ENCODE data around the gene CYP4B1. TPM values are rescaled to one million over a fixed set of nuclear protein-coding genes. Genes with fewer than 3 reads are reported as not detected.

CYP4B1 gene
- total and polyA plus RNA-seq, 3 experiments from 2014 or later: not detected

GRCh38 chr1:46760558-46761166 lies 38.2 kb upstream of the CYP4B1 start:
- CTCF ChIA-PET: no interaction called here
- H3K4me3 ChIP-seq (ENCODE audit: low read length): no peak overlapping the region
- peaks cover 0 to 2% (median 0%) of the 10 kb centered on the region in 5 donors for H3K9me3 Mint-ChIP-seq
- H3K36me3 Mint-ChIP-seq: no peaks in the 10 kb centered on the region
- no peak overlapping the region for H3K27ac Mint-ChIP-seq
- no peak overlapping the region for H3K4me3 Mint-ChIP-seq
- H3K27ac ChIP-seq (ENCODE audit: low read depth, low read length): no peak overlapping the region
- no peaks in the 10 kb centered on the region for H3K4me1 Mint-ChIP-seq
- H3K4me1 ChIP-seq (ENCODE audit: insufficient read depth, low read length): no peaks in the 10 kb centered on the region
- H3K36me3 ChIP-seq (ENCODE audit: insufficient read depth, low read length): no peaks in the 10 kb centered on the region
- H3K9me3 ChIP-seq (ENCODE audit: low read length): no peaks in the 10 kb centered on the region
- peaks cover 27 to 61% of the 10 kb centered on the region in 2 donors for H3K27me3 Mint-ChIP-seq
- peaks cover 3% of the 10 kb centered on the region for H3K27me3 ChIP-seq (ENCODE audit: insufficient read depth, low read length, poor library complexity, severe bottlenecking)
- POLR2A ChIA-PET: no interaction called here
- no peak for DNase-seq

DNA sequence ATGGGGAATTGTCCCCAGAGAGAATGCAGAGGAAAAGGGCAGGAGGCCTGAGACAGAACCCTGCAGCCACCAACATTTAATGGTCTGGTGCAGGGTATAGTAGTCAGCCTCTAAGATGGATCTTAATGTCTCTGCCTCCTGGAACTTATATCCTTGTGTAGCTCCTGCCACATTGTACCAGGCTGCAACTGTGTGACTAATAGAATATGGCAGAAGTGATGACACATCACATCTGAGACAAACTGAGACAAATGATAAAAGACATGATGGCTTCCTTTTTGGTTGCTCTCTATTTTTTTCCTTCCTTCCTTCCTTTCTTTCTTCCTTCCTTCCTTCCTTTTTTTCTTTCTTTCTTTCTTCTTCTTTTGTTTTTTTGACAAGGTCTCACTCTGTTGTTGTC lies 37.1 kb upstream of the CYP4B1 start:
- Mint-ChIP-seq H3K9me3 (peaks cover 0 to 2% (median 0%) of the 10 kb centered on the region in 5 donors), H3K27ac (no peak overlapping the region), H3K36me3 (no peaks in the 10 kb centered on the region), H3K4me3 (no peak overlapping the region), H3K27me3 (peaks cover 29 to 53% of the 10 kb centered on the region in 2 donors), H3K4me1 (no peaks in the 10 kb centered on the region)
- no peaks in the 10 kb centered on the region for H3K4me1 ChIP-seq (ENCODE audit: insufficient read depth, low read length)
- no peak overlapping the region for H3K4me3 ChIP-seq (ENCODE audit: low read length)
- ChIA-PET CTCF (no interaction called here), POLR2A (no interaction called here)
- H3K9me3 ChIP-seq (ENCODE audit: low read length): no peaks in the 10 kb centered on the region
- H3K27me3 ChIP-seq (ENCODE audit: insufficient read depth, low read length, poor library complexity, severe bottlenecking): peaks cover 3% of the 10 kb centered on the region
- no peak for DNase-seq
- no peaks in the 10 kb centered on the region for H3K36me3 ChIP-seq (ENCODE audit: insufficient read depth, low read length)
- H3K27ac ChIP-seq (ENCODE audit: low read depth, low read length): no peak overlapping the region

DNA sequence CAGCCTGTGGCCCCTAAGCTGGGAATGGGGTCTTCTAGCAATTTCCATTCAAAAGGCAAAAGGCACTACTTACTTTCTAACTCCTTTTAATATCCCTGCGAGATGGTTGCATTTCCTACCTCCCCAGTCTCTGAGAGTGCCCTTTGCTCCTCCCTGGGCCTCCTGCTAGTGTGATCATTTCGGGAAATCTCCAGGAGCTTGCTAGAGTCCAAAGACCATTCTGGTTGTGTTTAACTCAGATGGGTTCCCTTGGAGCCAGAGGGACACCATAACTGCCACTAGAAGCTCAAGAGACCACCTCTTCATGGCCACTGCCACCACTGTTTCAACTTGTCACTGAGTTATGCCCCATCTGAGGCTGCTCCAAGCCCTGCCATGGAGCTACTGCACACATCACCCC lies 34.4 kb upstream of the CYP4B1 start:
- ChIA-PET POLR2A (interaction anchor here (0.6 kb wide), 1 partner anchor 44 kb away, joined by 9 read pairs; no protein-coding TSS in a partner anchor), CTCF (interaction anchor here (1.7 kb wide), 1 partner anchor 16 kb away, joined by 3 read pairs; no protein-coding TSS in a partner anchor)
- no peak overlapping the region for H3K4me3 Mint-ChIP-seq
- Histone ChIP-seq H3K9me3 (ENCODE audit: low read length) (no peaks in the 10 kb centered on the region), H3K27me3 (ENCODE audit: insufficient read depth, low read length, poor library complexity, severe bottlenecking) (peaks cover 9% of the 10 kb centered on the region), H3K27ac (ENCODE audit: low read depth, low read length) (no peak overlapping the region), H3K4me1 (ENCODE audit: insufficient read depth, low read length) (no peaks in the 10 kb centered on the region), H3K4me3 (ENCODE audit: low read length) (no peak overlapping the region), H3K36me3 (ENCODE audit: insufficient read depth, low read length) (no peaks in the 10 kb centered on the region)
- peaks cover 0 to 20% (median 13%) of the 10 kb centered on the region in 5 donors for H3K9me3 Mint-ChIP-seq
- no peak overlapping the region for H3K27ac Mint-ChIP-seq
- H3K4me1 Mint-ChIP-seq: no peaks in the 10 kb centered on the region
- DNase-seq: no peak
- peaks cover 33 to 41% of the 10 kb centered on the region in 2 donors for H3K27me3 Mint-ChIP-seq
- no peaks in the 10 kb centered on the region for H3K36me3 Mint-ChIP-seq

GRCh38 chr1:46767649-46768282 lies 31.1 kb upstream of the CYP4B1 start:
- no peaks in the 10 kb centered on the region for H3K4me1 ChIP-seq (ENCODE audit: insufficient read depth, low read length)
- Mint-ChIP-seq H3K36me3 (peaks cover 0 to 16% (median 1%) of the 10 kb centered on the region in 3 donors), H3K4me1 (peaks cover 0 to 2% (median 0%) of the 10 kb centered on the region in 3 donors), H3K4me3 (no peak overlapping the region), H3K9me3 (peaks cover 10 to 51% (median 43%) of the 10 kb centered on the region in 5 donors), H3K27me3 (peaks cover 31 to 34% of the 10 kb centered on the region in 2 donors), H3K27ac (no peak overlapping the region)
- peaks cover 11% of the 10 kb centered on the region for H3K9me3 ChIP-seq (ENCODE audit: low read length)
- CTCF ChIA-PET: no interaction called here
- no peaks in the 10 kb centered on the region for H3K36me3 ChIP-seq (ENCODE audit: insufficient read depth, low read length)
- peaks cover 9% of the 10 kb centered on the region for H3K27me3 ChIP-seq (ENCODE audit: insufficient read depth, low read length, poor library complexity, severe bottlenecking)
- no peak overlapping the region for H3K4me3 ChIP-seq (ENCODE audit: low read length)
- DNase-seq: no peak
- no peak overlapping the region for H3K27ac ChIP-seq (ENCODE audit: low read depth, low read length)
- POLR2A ChIA-PET: no interaction called here

- no peak overlapping the region for H3K27ac Mint-ChIP-seq
- peaks cover 10 to 51% (median 43%) of the 10 kb centered on the region in 5 donors for H3K9me3 Mint-ChIP-seq
- CTCF ChIA-PET: no interaction called here
- Histone ChIP-seq H3K9me3 (ENCODE audit: low read length) (peaks cover 11% of the 10 kb centered on the region), H3K4me3 (ENCODE audit: low read length) (no peak overlapping the region), H3K36me3 (ENCODE audit: insufficient read depth, low read length) (no peaks in the 10 kb centered on the region), H3K4me1 (ENCODE audit: insufficient read depth, low read length) (no peaks in the 10 kb centered on the region), H3K27ac (ENCODE audit: low read depth, low read length) (no peak overlapping the region), H3K27me3 (ENCODE audit: insufficient read depth, low read length, poor library complexity, severe bottlenecking) (peaks cover 9% of the 10 kb centered on the region)
- POLR2A ChIA-PET: no interaction called here
- H3K36me3 Mint-ChIP-seq: peaks cover 0 to 16% (median 1%) of the 10 kb centered on the region in 3 donors
- no peak for DNase-seq
- H3K4me3 Mint-ChIP-seq: no peak overlapping the region
- peaks cover 24 to 30% of the 10 kb centered on the region in 2 donors for H3K27me3 Mint-ChIP-seq
- H3K4me1 Mint-ChIP-seq: peaks cover 0 to 2% (median 0%) of the 10 kb centered on the region in 3 donors
Measured at GRCh38 chr1:46768445-46768844, 30.4 kb upstream of the CYP4B1 start.

DNA sequence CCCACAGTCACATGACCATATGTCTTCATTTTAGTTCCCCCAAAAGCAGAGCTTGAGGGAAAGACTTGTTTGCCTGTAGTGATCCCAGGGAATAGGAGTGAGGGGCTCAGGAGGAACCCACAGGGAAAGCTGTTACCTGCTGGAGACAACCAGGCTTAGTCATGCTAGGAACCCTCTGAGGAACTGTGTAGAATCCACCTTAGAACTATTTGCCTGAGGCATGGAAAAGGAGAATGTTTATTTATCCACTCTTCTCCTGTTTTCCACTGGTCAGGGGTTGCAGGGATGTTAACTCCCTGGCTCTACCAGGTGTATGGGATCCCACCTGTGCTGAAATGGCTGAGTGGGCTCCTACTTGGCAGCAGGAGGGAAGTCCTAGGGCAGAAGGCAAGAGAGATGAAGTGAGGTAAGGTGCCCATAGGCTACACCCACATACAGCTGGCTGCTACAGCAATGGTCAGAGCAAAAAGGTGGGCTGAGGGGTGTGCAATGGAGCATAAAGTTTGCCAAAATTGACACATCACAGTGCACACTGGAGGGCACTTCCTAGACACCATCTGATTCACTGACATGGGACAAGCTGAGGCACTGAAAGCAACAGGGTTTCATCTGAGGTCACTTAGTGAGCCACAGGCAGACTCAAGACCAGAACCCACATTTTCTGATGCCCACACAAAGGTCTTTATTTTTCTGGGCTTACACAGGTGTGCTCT lies 29.7 kb upstream of the CYP4B1 start:
- CTCF ChIA-PET: no interaction called here

GRCh38 chr1:46770541-46770940 lies 28.3 kb upstream of the CYP4B1 start:
- Mint-ChIP-seq H3K36me3 (peaks cover 0 to 16% (median 1%) of the 10 kb centered on the region in 3 donors), H3K27me3 (peaks cover 15 to 24% of the 10 kb centered on the region in 2 donors), H3K27ac (no peak overlapping the region), H3K4me3 (no peak overlapping the region), H3K9me3 (peaks cover 16 to 58% (median 46%) of the 10 kb centered on the region in 5 donors), H3K4me1 (peaks cover 0 to 2% (median 0%) of the 10 kb centered on the region in 3 donors)
- Histone ChIP-seq H3K9me3 (ENCODE audit: low read length) (peaks cover 11% of the 10 kb centered on the region), H3K36me3 (ENCODE audit: insufficient read depth, low read length) (no peaks in the 10 kb centered on the region), H3K27ac (ENCODE audit: low read depth, low read length) (no peak overlapping the region), H3K4me3 (ENCODE audit: low read length) (no peak overlapping the region), H3K27me3 (ENCODE audit: insufficient read depth, low read length, poor library complexity, severe bottlenecking) (peaks cover 6% of the 10 kb centered on the region), H3K4me1 (ENCODE audit: insufficient read depth, low read length) (no peaks in the 10 kb centered on the region)
- no peak for DNase-seq
- ChIA-PET CTCF (no interaction called here), POLR2A (no interaction called here)

More for the DNA sequence above, 29.7 kb upstream of the CYP4B1 start:
- H3K27ac Mint-ChIP-seq: no peak overlapping the region
- H3K27me3 ChIP-seq (ENCODE audit: insufficient read depth, low read length, poor library complexity, severe bottlenecking): peaks cover 6% of the 10 kb centered on the region
- H3K27ac ChIP-seq (ENCODE audit: low read depth, low read length): no peak overlapping the region
- POLR2A ChIA-PET: no interaction called here
- H3K9me3 Mint-ChIP-seq: peaks cover 11 to 54% (median 43%) of the 10 kb centered on the region in 5 donors
- peaks cover 0 to 2% (median 0%) of the 10 kb centered on the region in 3 donors for H3K4me1 Mint-ChIP-seq
- no peak overlapping the region for H3K4me3 ChIP-seq (ENCODE audit: low read length)
- H3K36me3 Mint-ChIP-seq: peaks cover 0 to 16% (median 1%) of the 10 kb centered on the region in 3 donors
- DNase-seq: no peak
- peaks cover 19 to 27% of the 10 kb centered on the region in 2 donors for H3K27me3 Mint-ChIP-seq
- peaks cover 11% of the 10 kb centered on the region for H3K9me3 ChIP-seq (ENCODE audit: low read length)
- no peaks in the 10 kb centered on the region for H3K36me3 ChIP-seq (ENCODE audit: insufficient read depth, low read length)
- no peak overlapping the region for H3K4me3 Mint-ChIP-seq
- H3K4me1 ChIP-seq (ENCODE audit: insufficient read depth, low read length): no peaks in the 10 kb centered on the region

GRCh38 chr1:46772571-46772970 lies 26.3 kb upstream of the CYP4B1 start:
- no peak overlapping the region for H3K4me3 ChIP-seq (ENCODE audit: low read length)
- no peaks in the 10 kb centered on the region for H3K36me3 ChIP-seq (ENCODE audit: insufficient read depth, low read length)
- peaks cover 11% of the 10 kb centered on the region for H3K9me3 ChIP-seq (ENCODE audit: low read length)
- H3K36me3 Mint-ChIP-seq: peaks cover 0 to 16% (median 1%) of the 10 kb centered on the region in 3 donors
- H3K27me3 ChIP-seq (ENCODE audit: insufficient read depth, low read length, poor library complexity, severe bottlenecking): no peaks in the 10 kb centered on the region
- no peak for DNase-seq
- H3K4me1 Mint-ChIP-seq: peaks cover 0 to 2% (median 0%) of the 10 kb centered on the region in 3 donors
- H3K9me3 Mint-ChIP-seq: peaks cover 16 to 58% (median 48%) of the 10 kb centered on the region in 5 donors
- no peak overlapping the region for H3K4me3 Mint-ChIP-seq
- ChIA-PET POLR2A (no interaction called here), CTCF (no interaction called here)
- no peak overlapping the region for H3K27ac Mint-ChIP-seq
- no peaks in the 10 kb centered on the region for H3K4me1 ChIP-seq (ENCODE audit: insufficient read depth, low read length)
- no peak overlapping the region for H3K27ac ChIP-seq (ENCODE audit: low read depth, low read length)
- H3K27me3 Mint-ChIP-seq: peaks cover 18 to 20% of the 10 kb centered on the region in 2 donors

All from CD8-positive, alpha-beta memory T cell (primary cell).